ENCODE results near the gene ZNF573.
A peak's percentile ranks its signal among the peaks of the same experiment; 100 is the strongest.

Gene ZNF573

DNA sequence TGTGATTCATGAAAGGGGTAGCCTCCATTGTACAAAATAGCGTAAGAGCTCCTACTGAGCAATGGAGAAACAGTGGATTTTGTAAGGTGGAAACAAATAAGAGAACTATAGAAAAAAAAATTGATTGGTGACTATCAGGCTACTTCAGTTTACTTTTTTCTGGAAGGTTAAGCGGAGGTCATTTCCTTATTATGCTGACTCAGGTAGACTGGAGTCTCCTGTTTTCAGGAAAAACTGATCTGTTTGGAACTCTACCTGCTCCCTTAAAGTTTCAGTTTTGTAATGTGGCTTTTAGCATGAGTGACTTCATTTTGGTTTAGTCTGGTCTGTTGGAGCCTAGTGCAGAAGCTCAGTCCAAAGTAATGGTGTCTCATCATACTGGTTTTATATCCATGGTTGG lies 63.2 kb downstream of the ZNF573 start:
- H4K8ac ChIP-seq (ENCODE audit: low read depth, low read length): no peak overlapping the region

DNA sequence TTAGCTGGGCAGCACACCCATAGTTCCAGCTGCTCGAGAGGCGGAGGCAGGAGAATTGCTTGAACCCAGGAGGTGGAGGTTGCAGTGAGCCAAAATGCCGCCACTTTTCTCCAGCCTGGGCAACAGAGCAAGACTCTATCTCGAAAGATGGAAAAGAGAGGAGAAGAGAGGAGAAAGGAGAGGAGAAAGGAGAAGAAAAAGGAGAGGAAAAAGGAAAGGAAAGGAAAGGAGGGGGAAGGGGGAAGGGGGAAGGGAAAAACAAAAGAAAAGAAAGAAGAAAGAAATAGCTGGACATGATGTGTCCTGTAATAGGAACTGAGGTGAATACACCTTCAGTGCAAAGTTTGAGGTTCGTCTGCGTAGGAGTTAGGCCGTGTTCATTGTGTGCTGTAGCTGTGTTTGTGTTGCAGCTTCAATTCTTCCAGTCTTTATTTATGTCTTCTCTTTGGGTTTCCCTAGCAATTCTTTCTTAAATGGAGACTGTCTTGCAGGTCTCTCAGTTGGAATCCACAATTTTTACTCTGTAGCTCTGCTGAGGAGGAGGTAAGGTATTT lies 73.3 kb downstream of the ZNF573 start:
- no peak overlapping the region for H4K12ac ChIP-seq (ENCODE audit: low read depth, low read length)
- H3K36me3 ChIP-seq (ENCODE audit: control insufficient read depth in 1 of 2, insufficient read depth in 2 of 2, low read length in 2 of 2): peaks cover 14 to 24% of the 10 kb centered on the region in 2 experiments
- no peak overlapping the region for H3K27ac ChIP-seq (ENCODE audit: low read depth, low read length)
- H4K91ac ChIP-seq (ENCODE audit: low read depth, low read length): no peak overlapping the region
- H2AFZ ChIP-seq (ENCODE audit: insufficient read depth, low read length, poor library complexity): no peak overlapping the region
- no peak overlapping the region for H3K4me2 ChIP-seq (ENCODE audit: low read length)
- WGBS (ENCODE audit: extremely low coverage, insufficient coverage, insufficient read length): no CpG with 5 or more reads among the region's 7 CpGs
- no peak overlapping the region for H3K18ac ChIP-seq (ENCODE audit: low read length)
- no peak overlapping the region for H3K9ac ChIP-seq (ENCODE audit: low read length)
- no peaks in the 10 kb centered on the region for H3K27me3 ChIP-seq (ENCODE audit: insufficient read depth, low read length)
- H3K4ac ChIP-seq (ENCODE audit: low read depth, low read length): no peak overlapping the region
- no peak overlapping the region for H3K4me3 ChIP-seq (ENCODE audit: low read depth, low read length)
- no peak overlapping the region for H2BK5ac ChIP-seq (ENCODE audit: low read depth, low read length, poor library complexity)
- peaks cover 2% of the 10 kb centered on the region for H3K9me3 ChIP-seq (ENCODE audit: insufficient read depth, low read depth, low read length)
- no peak overlapping the region for H2AK5ac ChIP-seq (ENCODE audit: low read length)
- H2BK120ac ChIP-seq (ENCODE audit: insufficient read depth, low read length, poor library complexity): no peak overlapping the region
- no peak overlapping the region for H4K8ac ChIP-seq (ENCODE audit: low read depth, low read length)
- no peak overlapping the region for H3K23ac ChIP-seq (ENCODE audit: low read length)
- H3K79me2 ChIP-seq (ENCODE audit: control insufficient read depth, insufficient read depth, low read length, poor library complexity): no peaks in the 10 kb centered on the region
- H2BK12ac ChIP-seq (ENCODE audit: low read length): no peak overlapping the region
- no peak overlapping the region for H3K14ac ChIP-seq (ENCODE audit: low read length)
- no peak for DNase-seq
- no peaks in the 10 kb centered on the region for H3K79me1 ChIP-seq (ENCODE audit: low read length)
- no peaks in the 10 kb centered on the region for H3K4me1 ChIP-seq (ENCODE audit: control insufficient read depth in 1 of 2, insufficient read depth in 2 of 2, low read length in 2 of 2)

More for the DNA sequence above, 63.2 kb downstream of the ZNF573 start:
- DNase-seq: no peak
- peaks cover 0 to 2% of the 10 kb centered on the region in 2 experiments for H3K36me3 ChIP-seq (ENCODE audit: control insufficient read depth in 1 of 2, insufficient read depth in 2 of 2, low read length in 2 of 2)
- no peak overlapping the region for H4K91ac ChIP-seq (ENCODE audit: low read depth, low read length)
- no peak overlapping the region for H3K4me2 ChIP-seq (ENCODE audit: low read length)
- no peak overlapping the region for H2BK120ac ChIP-seq (ENCODE audit: insufficient read depth, low read length, poor library complexity)
- no peaks in the 10 kb centered on the region for H3K9me3 ChIP-seq (ENCODE audit: insufficient read depth, low read depth, low read length)
- peaks cover 6% of the 10 kb centered on the region for H3K79me1 ChIP-seq (ENCODE audit: low read length)
- no CpG with 5 or more reads among the region's 2 CpGs for WGBS (ENCODE audit: extremely low coverage, insufficient coverage, insufficient read length)
- no peak overlapping the region for H2AK5ac ChIP-seq (ENCODE audit: low read length)
- H3K27me3 ChIP-seq (ENCODE audit: insufficient read depth, low read length): no peaks in the 10 kb centered on the region
- H3K18ac ChIP-seq (ENCODE audit: low read length): no peak overlapping the region
- H3K23ac ChIP-seq (ENCODE audit: low read length): no peak overlapping the region
- H3K14ac ChIP-seq (ENCODE audit: low read length): no peak overlapping the region
- H3K27ac ChIP-seq (ENCODE audit: low read depth, low read length): no peak overlapping the region
- no peak overlapping the region for H2BK5ac ChIP-seq (ENCODE audit: low read depth, low read length, poor library complexity)
- H2BK12ac ChIP-seq (ENCODE audit: low read length): no peak overlapping the region
- H3K4ac ChIP-seq (ENCODE audit: low read depth, low read length): no peak overlapping the region
- H3K79me2 ChIP-seq (ENCODE audit: control insufficient read depth, insufficient read depth, low read length, poor library complexity): peaks cover 3% of the 10 kb centered on the region
- peaks cover 4 to 6% of the 10 kb centered on the region in 2 experiments for H3K4me1 ChIP-seq (ENCODE audit: control insufficient read depth in 1 of 2, insufficient read depth in 2 of 2, low read length in 2 of 2)
- H3K4me3 ChIP-seq (ENCODE audit: low read depth, low read length): no peak overlapping the region
- no peak overlapping the region for H2AFZ ChIP-seq (ENCODE audit: insufficient read depth, low read length, poor library complexity)
- no peak overlapping the region for H3K9ac ChIP-seq (ENCODE audit: low read length)
- no peak overlapping the region for H4K12ac ChIP-seq (ENCODE audit: low read depth, low read length)

DNA sequence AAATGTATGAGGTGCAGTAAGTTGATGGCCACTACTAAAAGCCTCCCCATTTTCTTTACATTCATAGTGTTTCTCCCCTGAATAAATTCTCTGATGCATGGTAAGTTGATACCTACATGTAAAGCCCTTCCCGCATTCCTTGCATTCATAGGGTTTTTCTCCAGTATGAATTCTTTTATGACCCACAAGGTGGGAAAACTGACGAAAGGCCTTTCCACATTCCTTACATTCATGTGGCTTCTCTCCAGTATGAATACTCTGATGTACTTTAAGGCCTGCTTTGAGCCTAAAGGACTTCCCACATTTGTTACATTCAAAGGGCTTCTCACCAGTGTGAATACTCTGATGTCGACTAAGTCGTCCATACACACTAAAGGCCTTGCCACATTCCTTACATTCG lies 80.3 kb downstream of the ZNF573 start:
- H2BK120ac ChIP-seq (ENCODE audit: insufficient read depth, low read length, poor library complexity): no peak overlapping the region
- H2AFZ ChIP-seq (ENCODE audit: insufficient read depth, low read length, poor library complexity): no peak overlapping the region
- peak; percentile 21 to 50 for DNase-seq
- no peak overlapping the region for H4K91ac ChIP-seq (ENCODE audit: low read depth, low read length)
- no peak overlapping the region for H3K27ac ChIP-seq (ENCODE audit: low read depth, low read length)
- peaks cover 11 to 18% of the 10 kb centered on the region in 2 experiments for H3K36me3 ChIP-seq (ENCODE audit: control insufficient read depth in 1 of 2, insufficient read depth in 2 of 2, low read length in 2 of 2)
- H3K9me3 ChIP-seq (ENCODE audit: insufficient read depth, low read depth, low read length): peaks cover 10% of the 10 kb centered on the region
- H3K23ac ChIP-seq (ENCODE audit: low read length): no peak overlapping the region
- no peak overlapping the region for H3K4me3 ChIP-seq (ENCODE audit: low read depth, low read length)
- H3K79me1 ChIP-seq (ENCODE audit: low read length): no peaks in the 10 kb centered on the region
- no peaks in the 10 kb centered on the region for H3K27me3 ChIP-seq (ENCODE audit: insufficient read depth, low read length)
- H3K79me2 ChIP-seq (ENCODE audit: control insufficient read depth, insufficient read depth, low read length, poor library complexity): no peaks in the 10 kb centered on the region
- H3K4ac ChIP-seq (ENCODE audit: low read depth, low read length): no peak overlapping the region
- no peak overlapping the region for H2AK5ac ChIP-seq (ENCODE audit: low read length)
- no peak overlapping the region for H4K12ac ChIP-seq (ENCODE audit: low read depth, low read length)
- no peak overlapping the region for H3K9ac ChIP-seq (ENCODE audit: low read length)
- no peak overlapping the region for H3K4me2 ChIP-seq (ENCODE audit: low read length)
- no peak overlapping the region for H2BK12ac ChIP-seq (ENCODE audit: low read length)
- H3K4me1 ChIP-seq (ENCODE audit: control insufficient read depth in 1 of 2, insufficient read depth in 2 of 2, low read length in 2 of 2): no peaks in the 10 kb centered on the region
- no peak overlapping the region for H3K18ac ChIP-seq (ENCODE audit: low read length)
- H2BK5ac ChIP-seq (ENCODE audit: low read depth, low read length, poor library complexity): no peak overlapping the region
- WGBS (ENCODE audit: extremely low coverage, insufficient coverage, insufficient read length): no CpG with 5 or more reads among the region's 5 CpGs
- no peak overlapping the region for H3K14ac ChIP-seq (ENCODE audit: low read length)
- no peak overlapping the region for H4K8ac ChIP-seq (ENCODE audit: low read depth, low read length)

DNA sequence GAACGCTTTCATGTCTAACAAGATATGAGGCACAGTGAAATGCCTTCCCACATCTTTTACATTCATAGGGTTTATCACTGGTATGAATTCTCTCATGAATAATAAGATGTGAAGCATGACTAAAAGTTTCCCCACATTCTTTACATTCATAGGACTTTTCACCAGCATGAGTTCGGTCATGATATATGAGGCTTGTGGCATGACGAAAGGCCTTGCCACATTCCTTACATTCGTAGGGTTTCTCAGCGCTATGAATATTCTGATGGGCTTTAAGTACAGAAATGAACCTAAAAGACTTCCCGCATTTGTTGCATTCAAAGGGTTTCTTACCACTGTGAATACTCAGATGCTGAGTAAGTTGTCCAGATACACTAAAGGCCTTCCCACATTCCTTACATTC lies 81.2 kb downstream of the ZNF573 start:
- no peak overlapping the region for H3K4ac ChIP-seq (ENCODE audit: low read depth, low read length)
- peak; percentile 78 to 90 for DNase-seq

More for the DNA sequence above, 81.2 kb downstream of the ZNF573 start:
- Histone ChIP-seq H3K27me3 (ENCODE audit: insufficient read depth, low read length) (no peaks in the 10 kb centered on the region), H3K27ac (ENCODE audit: low read depth, low read length) (no peak overlapping the region), H2BK5ac (ENCODE audit: low read depth, low read length, poor library complexity) (no peak overlapping the region), H3K36me3 (ENCODE audit: control insufficient read depth in 1 of 2, insufficient read depth in 2 of 2, low read length in 2 of 2) (peaks cover 10 to 17% of the 10 kb centered on the region in 2 experiments), H3K14ac (ENCODE audit: low read length) (no peak overlapping the region), H2AFZ (ENCODE audit: insufficient read depth, low read length, poor library complexity) (no peak overlapping the region), H4K8ac (ENCODE audit: low read depth, low read length) (no peak overlapping the region), H3K23ac (ENCODE audit: low read length) (no peak overlapping the region), H3K4me1 (ENCODE audit: control insufficient read depth in 1 of 2, insufficient read depth in 2 of 2, low read length in 2 of 2) (no peaks in the 10 kb centered on the region), H2BK12ac (ENCODE audit: low read length) (no peak overlapping the region), H2BK120ac (ENCODE audit: insufficient read depth, low read length, poor library complexity) (no peak overlapping the region), H4K91ac (ENCODE audit: low read depth, low read length) (no peak overlapping the region), H3K9ac (ENCODE audit: low read length) (no peak overlapping the region), H3K18ac (ENCODE audit: low read length) (no peak overlapping the region), H3K4me2 (ENCODE audit: low read length) (no peak overlapping the region), H4K12ac (ENCODE audit: low read depth, low read length) (no peak overlapping the region), H3K9me3 (ENCODE audit: insufficient read depth, low read depth, low read length) (peaks cover 10% of the 10 kb centered on the region), H2AK5ac (ENCODE audit: low read length) (no peak overlapping the region), H3K4me3 (ENCODE audit: low read depth, low read length) (no peak overlapping the region), H3K79me2 (ENCODE audit: control insufficient read depth, insufficient read depth, low read length, poor library complexity) (no peaks in the 10 kb centered on the region), H3K79me1 (ENCODE audit: low read length) (no peaks in the 10 kb centered on the region)
- no CpG with 5 or more reads among the region's 6 CpGs for WGBS (ENCODE audit: extremely low coverage, insufficient coverage, insufficient read length)
